Endothelial cell of umbilical vein (primary cell): ENCODE data around the gene LRCOL1.

Experiments
- CTCF ChIP-seq, 2 donors: IDR thresholded peaks; 1 replicate in 1 of 2; 2 replicates in 1 of 2; pipeline ENCODE4 v1.5.1; 2011; ENCODE audit warnings: low read length in 2 of 2, mild to moderate bottlenecking in 2 of 2, moderate library complexity in 2 of 2, control low read depth in 1 of 2, inconsistent platforms in 1 of 2, low read depth in 1 of 2; ENCODE audit not compliant: insufficient read depth in 1 of 2; ENCODE audit errors: extremely low read depth in 1 of 2
- FOS ChIP-seq: IDR thresholded peaks from 2 replicates; pipeline ENCODE4 v1.6.1; 2011; ENCODE audit warnings: mild to moderate bottlenecking, low read length, moderate library complexity, borderline replicate concordance; ENCODE audit not compliant: insufficient read depth

DNA sequence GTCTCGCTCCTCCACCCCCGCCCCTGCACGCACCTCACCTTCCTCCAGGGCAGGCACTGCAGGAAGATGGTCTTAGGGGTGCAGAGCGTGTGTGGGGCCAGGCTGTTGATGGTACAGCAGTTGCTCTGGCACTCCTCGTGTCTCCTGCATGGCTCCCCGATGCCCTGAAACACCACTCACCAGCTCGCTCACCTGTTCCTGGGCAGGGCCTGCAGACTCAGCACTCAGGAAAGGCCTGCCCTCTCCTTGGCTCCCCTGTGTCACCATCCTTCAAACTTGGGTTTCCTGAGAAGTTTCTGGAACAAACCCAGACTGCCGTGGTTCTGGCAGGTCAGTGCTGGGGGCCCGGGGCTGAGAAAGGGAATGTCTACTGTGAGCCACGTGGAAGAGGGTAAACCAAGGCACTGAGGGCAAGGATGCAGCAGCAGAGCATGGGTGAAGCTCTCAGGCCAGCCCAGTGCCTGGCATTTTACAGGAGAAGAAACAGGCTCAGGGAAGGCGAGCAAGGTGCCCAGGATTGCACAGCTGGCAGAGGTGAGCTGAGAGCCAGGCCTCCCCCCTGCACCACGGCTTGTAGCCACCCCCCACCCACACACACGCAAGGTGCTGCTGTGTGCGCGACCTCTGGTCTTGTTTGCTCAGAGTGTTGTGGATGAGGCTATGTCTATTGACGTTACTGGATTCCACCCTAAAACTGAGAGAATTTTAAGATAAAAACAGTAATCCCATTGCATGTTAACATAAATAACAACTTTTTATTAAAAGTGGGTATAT is 5.5 kb downstream of the LRCOL1 start:
- TF ChIP-seq CTCF (IDR thresholded peaks at IDR 0.05; ENCODE audit: extremely low read depth in 1 of 2, insufficient read depth in 1 of 2, low read depth in 1 of 2, low read length in 2 of 2) (no peak), FOS (no peak)
